HepG2 (cell line): ENCODE measurements around the gene MCF2L.

Source experiments
- FOXK2 ChIP-seq: fragments of 450-650 bp; IDR thresholded peaks from 2 replicates; pipeline ENCODE4 v1.6.1; 2016
- GFI1 ChIP-seq: sonication (generic); formaldehyde crosslinking; IDR thresholded peaks from 2 replicates; pipeline ENCODE4 v1.5.0; 2020; ENCODE audit warnings: missing genetic modification reagents, mild to moderate bottlenecking, borderline replicate concordance
- MYC ChIP-seq: sonication (generic); formaldehyde crosslinking; IDR thresholded peaks from 2 replicates; pipeline ENCODE4 v1.9.0; 2021; ENCODE audit warnings: missing genetic modification reagents, borderline replicate concordance
- RNF219 ChIP-seq: sonication (generic); formaldehyde crosslinking; IDR thresholded peaks from 2 replicates; pipeline ENCODE4 v1.5.0; 2020; ENCODE audit warnings: mild to moderate bottlenecking, missing genetic modification reagents
- TBL1XR1 ChIP-seq: fragments of 150-350 bp; IDR thresholded peaks from 2 replicates; pipeline ENCODE4 v1.6.1; 2014; ENCODE audit warnings: borderline replicate concordance, low read length; ENCODE audit not compliant: partially characterized antibody
- TP53 ChIP-seq: sonication (generic); formaldehyde crosslinking; conservative IDR thresholded peaks from 2 replicates; pipeline ENCODE4 v1.4.0; 2020; ENCODE audit warnings: missing genetic modification reagents
- ZNF142 ChIP-seq: sonication (generic); formaldehyde crosslinking; IDR thresholded peaks from 2 replicates; pipeline ENCODE4 v1.4.0; 2020; ENCODE audit warnings: missing genetic modification reagents
- ZNF143 ChIP-seq: sonication (generic); formaldehyde crosslinking; IDR thresholded peaks from 2 replicates; pipeline ENCODE4 v1.4.0; 2020; ENCODE audit warnings: missing genetic modification reagents
- ZNF414 ChIP-seq: sonication (generic); formaldehyde crosslinking; IDR thresholded peaks from 2 replicates; pipeline ENCODE4 v1.5.0; 2020; ENCODE audit warnings: missing genetic modification reagents
- ZNF607 ChIP-seq: sonication (generic); formaldehyde crosslinking; IDR thresholded peaks from 2 replicates; pipeline ENCODE4 v1.5.1; 2020; ENCODE audit warnings: missing genetic modification reagents, mild to moderate bottlenecking, borderline replicate concordance

- TF ChIP-seq GFI1 (CRISPR knock-in tag), result no peak
- TF ChIP-seq ZNF607 (CRISPR knock-in tag), result no peak
- TF ChIP-seq ZNF414 (CRISPR knock-in tag), result no peak
- no peak for TF ChIP-seq TBL1XR1
- TF ChIP-seq TP53 (CRISPR knock-in tag), result no peak
- no peak for TF ChIP-seq FOXK2
- no peak for TF ChIP-seq RNF219
- no peak for TF ChIP-seq MYC (CRISPR knock-in tag)
- TF ChIP-seq ZNF142 (CRISPR knock-in tag), result no peak
- no peak for TF ChIP-seq ZNF143
Measured at GRCh38 chr13:113013303-113013702, 44.3 kb downstream of the MCF2L start.
